Fibroblast of the aortic adventitia (primary cell): ENCODE measurements around the gene FAM3D. TPM values are rescaled to one million over a fixed set of nuclear protein-coding genes. Genes with fewer than 3 reads are reported as not detected.

ENCODE experiments used
- DNase-seq: peaks from one replicate; pipeline ENCODE4 v3.0.0-alpha.2; 2010; ENCODE audit warnings: low read depth
- H3K4me3 ChIP-seq: 2 replicates; pipeline ENCODE4 v1.5.1; 2011; ENCODE audit warnings: low read depth, mild to moderate bottlenecking, control low read depth, low read length, moderate library complexity
- total RNA-seq: library from RNA; depleted of rRNA; stranded (reverse); fragments of >200 nt; gene quantifications from 2 replicates; pipeline ENCODE4 v1.2.3, GENCODE V29; 2012; ENCODE audit warnings: low replicate concordance
- TF ChIP-seq, protein P1 (sequence below): IDR thresholded peaks from 2 replicates; pipeline ENCODE4 v1.5.1; 2011; ENCODE audit warnings: mild to moderate bottlenecking, low read length, control low read depth, inconsistent platforms; ENCODE audit not compliant: insufficient read depth

FAM3D gene
- total RNA-seq, 1 donor = not detected

- TF ChIP-seq, protein P1, sequence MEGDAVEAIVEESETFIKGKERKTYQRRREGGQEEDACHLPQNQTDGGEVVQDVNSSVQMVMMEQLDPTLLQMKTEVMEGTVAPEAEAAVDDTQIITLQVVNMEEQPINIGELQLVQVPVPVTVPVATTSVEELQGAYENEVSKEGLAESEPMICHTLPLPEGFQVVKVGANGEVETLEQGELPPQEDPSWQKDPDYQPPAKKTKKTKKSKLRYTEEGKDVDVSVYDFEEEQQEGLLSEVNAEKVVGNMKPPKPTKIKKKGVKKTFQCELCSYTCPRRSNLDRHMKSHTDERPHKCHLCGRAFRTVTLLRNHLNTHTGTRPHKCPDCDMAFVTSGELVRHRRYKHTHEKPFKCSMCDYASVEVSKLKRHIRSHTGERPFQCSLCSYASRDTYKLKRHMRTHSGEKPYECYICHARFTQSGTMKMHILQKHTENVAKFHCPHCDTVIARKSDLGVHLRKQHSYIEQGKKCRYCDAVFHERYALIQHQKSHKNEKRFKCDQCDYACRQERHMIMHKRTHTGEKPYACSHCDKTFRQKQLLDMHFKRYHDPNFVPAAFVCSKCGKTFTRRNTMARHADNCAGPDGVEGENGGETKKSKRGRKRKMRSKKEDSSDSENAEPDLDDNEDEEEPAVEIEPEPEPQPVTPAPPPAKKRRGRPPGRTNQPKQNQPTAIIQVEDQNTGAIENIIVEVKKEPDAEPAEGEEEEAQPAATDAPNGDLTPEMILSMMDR = no peak
- no peak overlapping the region for H3K4me3 ChIP-seq
- peak; percentile 36 for DNase-seq
Observed at GRCh38 chr3:58646503-58646902, 20.1 kb downstream of the FAM3D start.

GRCh38 chr3:58645726-58646125, 20.8 kb downstream of the FAM3D start:
- no peak for DNase-seq
- H3K4me3 ChIP-seq = no peak overlapping the region
- TF ChIP-seq, protein P1 = no peak

- no peak overlapping the region for H3K4me3 ChIP-seq
- DNase-seq = no peak
- TF ChIP-seq, protein P1 = no peak
Observed at GRCh38 chr3:58642846-58643245, 23.7 kb downstream of the FAM3D start.

DNA sequence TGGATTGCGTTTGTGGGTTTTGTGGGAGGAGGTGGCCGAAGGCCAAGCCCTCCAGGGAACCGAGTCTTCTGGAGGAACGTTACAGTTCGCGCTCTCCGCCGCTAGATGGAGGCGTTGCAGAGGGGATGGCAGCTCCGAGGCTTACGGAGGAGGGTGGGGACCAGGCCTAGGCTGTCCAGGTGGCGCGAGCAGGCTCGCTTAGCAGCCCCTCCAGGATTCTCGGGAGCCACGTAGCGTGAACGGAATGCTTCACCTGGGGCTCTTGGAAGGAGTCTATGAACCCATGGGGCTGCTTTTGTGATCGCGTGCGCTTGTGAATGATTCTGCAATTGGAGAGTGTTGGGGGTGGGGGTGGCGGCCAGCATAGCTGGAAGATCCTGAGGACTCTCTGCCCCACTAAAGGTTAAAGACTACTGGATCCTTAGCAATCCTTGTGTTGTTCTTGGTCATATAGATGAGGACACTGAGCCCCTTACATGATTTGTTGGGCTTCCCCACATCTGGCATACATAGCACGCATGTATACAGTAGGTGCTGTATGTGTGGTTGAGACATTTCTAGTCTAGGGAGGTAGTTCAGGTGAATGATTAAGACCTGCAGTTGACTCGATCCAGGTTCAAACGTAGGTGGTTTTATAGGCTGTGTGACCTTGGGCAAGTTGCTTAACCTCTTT, 25.7 kb downstream of the FAM3D start:
- DNase-seq = peak; percentile 74
- H3K4me3 ChIP-seq = no peak overlapping the region
- TF ChIP-seq, protein P1 = peak; percentile 93

- no peak for DNase-seq
Observed at GRCh38 chr3:58639842-58640241, 26.7 kb downstream of the FAM3D start.

GRCh38 chr3:58639001-58639400, 27.6 kb downstream of the FAM3D start:
- DNase-seq = no peak
- H3K4me3 ChIP-seq = no peak overlapping the region
- TF ChIP-seq, protein P1 = no peak

More at GRCh38 chr3:58639842-58640241, 26.7 kb downstream of the FAM3D start:
- TF ChIP-seq, protein P1 = no peak
- no peak overlapping the region for H3K4me3 ChIP-seq

GRCh38 chr3:58638591-58638990, 28.0 kb downstream of the FAM3D start:
- TF ChIP-seq, protein P1 = no peak
- no peak overlapping the region for H3K4me3 ChIP-seq
- no peak for DNase-seq
